Immature natural killer cell (primary cell): Measurements from ENCODE around the gene PSG6. TPM values are rescaled to one million over a fixed set of nuclear protein-coding genes. Genes with fewer than 3 reads are reported as not detected.
"Not testable (repeated sequence)": the region's sequence is repeated elsewhere in the genome, so short reads cannot be mapped to it uniquely, and the experiment has no call there.

ENCODE experiments used
- DNase-seq, 3 donors: peaks; one replicate each; pipeline ENCODE4 v3.0.0; 2022; ENCODE audit warnings: mixed read lengths in 1 of 3
- H3K27ac Mint-ChIP-seq, 6 donors: one replicate each; pipeline ENCODE4 v1.8.0; 2020; ENCODE audit warnings: mixed read lengths in 6 of 6, mild to moderate bottlenecking in 5 of 6, inconsistent platforms in 4 of 6, moderate library complexity in 3 of 6
- H3K27me3 Mint-ChIP-seq, 3 donors: one replicate each; pipeline ENCODE4 v1.8.0; 2020 to 2021; ENCODE audit warnings: low read depth in 3 of 3, mild to moderate bottlenecking in 3 of 3, mixed read lengths in 3 of 3, moderate library complexity in 3 of 3, inconsistent platforms in 1 of 3
- H3K36me3 Mint-ChIP-seq, 3 donors: one replicate each; pipeline ENCODE4 v1.8.0; 2020; ENCODE audit warnings: mixed read lengths in 3 of 3, inconsistent platforms in 2 of 3, mild to moderate bottlenecking in 2 of 3
- H3K4me1 Mint-ChIP-seq, 2 donors: one replicate each; pipeline ENCODE4 v1.8.0; 2020; ENCODE audit warnings: inconsistent platforms in 2 of 2, mild to moderate bottlenecking in 2 of 2, mixed read lengths in 2 of 2, moderate library complexity in 1 of 2
- H3K4me3 Mint-ChIP-seq, 5 donors: one replicate each; pipeline ENCODE4 v1.8.0; 2020; ENCODE audit warnings: mild to moderate bottlenecking in 5 of 5, mixed read lengths in 5 of 5, inconsistent platforms in 3 of 5, moderate library complexity in 3 of 5
- H3K9me3 Mint-ChIP-seq, 6 donors: one replicate each; pipeline ENCODE4 v1.8.0; 2020; ENCODE audit warnings: mild to moderate bottlenecking in 6 of 6, mixed read lengths in 6 of 6, inconsistent platforms in 4 of 6, moderate library complexity in 3 of 6
- polyA plus RNA-seq, 3 donors: library from polyadenylated mRNA; unstranded; fragments of 300-500 nt; fragmentation: Illumina TruSeq; gene quantifications; one replicate each; pipeline ENCODE4 v1.2.3, GENCODE V29; 2021

Gene PSG6
- polyA plus RNA-seq, 3 donors from 2014 or later = not detected

GRCh38 chr19:42853231-42853630, 64.5 kb downstream of the PSG6 start:
- not testable (repeated sequence) for H3K4me3 Mint-ChIP-seq, H3K36me3 Mint-ChIP-seq, H3K27ac Mint-ChIP-seq, H3K9me3 Mint-ChIP-seq, DNase-seq, H3K4me1 Mint-ChIP-seq
- H3K27me3 Mint-ChIP-seq = peaks cover 0 to 10% (median 2%) of the 10 kb centered on the region in 3 donors

- not testable (repeated sequence) for H3K4me1 Mint-ChIP-seq, H3K9me3 Mint-ChIP-seq, H3K27ac Mint-ChIP-seq, H3K4me3 Mint-ChIP-seq, H3K27me3 Mint-ChIP-seq, H3K36me3 Mint-ChIP-seq, DNase-seq
Observed at GRCh38 chr19:42852821-42853220, 64.9 kb downstream of the PSG6 start.

Other genes starting within 250 kb of the PSG6 start
- not detected for gene PSG3, start 177.4 kb downstream of the PSG6 start, polyA plus RNA-seq
- not detected for gene PSG8, start 152.2 kb downstream of the PSG6 start, polyA plus RNA-seq
- not detected for gene PSG1, start 38.2 kb downstream of the PSG6 start, polyA plus RNA-seq
- not detected for gene PSG7, start 19.3 kb upstream of the PSG6 start, polyA plus RNA-seq
- not detected for gene PSG11, start 108.6 kb upstream of the PSG6 start, polyA plus RNA-seq
- not detected for gene PSG2, start 164.8 kb upstream of the PSG6 start, polyA plus RNA-seq